NCI-H128 (cell line): ENCODE data around the gene TGFBI.

Experiments used
- DNase-seq: peaks from one replicate; lab custom pipeline; 2025; ENCODE audit not compliant: unreplicated experiment; lab: John Stamatoyannopoulos, UW

TGFBI gene

DNA sequence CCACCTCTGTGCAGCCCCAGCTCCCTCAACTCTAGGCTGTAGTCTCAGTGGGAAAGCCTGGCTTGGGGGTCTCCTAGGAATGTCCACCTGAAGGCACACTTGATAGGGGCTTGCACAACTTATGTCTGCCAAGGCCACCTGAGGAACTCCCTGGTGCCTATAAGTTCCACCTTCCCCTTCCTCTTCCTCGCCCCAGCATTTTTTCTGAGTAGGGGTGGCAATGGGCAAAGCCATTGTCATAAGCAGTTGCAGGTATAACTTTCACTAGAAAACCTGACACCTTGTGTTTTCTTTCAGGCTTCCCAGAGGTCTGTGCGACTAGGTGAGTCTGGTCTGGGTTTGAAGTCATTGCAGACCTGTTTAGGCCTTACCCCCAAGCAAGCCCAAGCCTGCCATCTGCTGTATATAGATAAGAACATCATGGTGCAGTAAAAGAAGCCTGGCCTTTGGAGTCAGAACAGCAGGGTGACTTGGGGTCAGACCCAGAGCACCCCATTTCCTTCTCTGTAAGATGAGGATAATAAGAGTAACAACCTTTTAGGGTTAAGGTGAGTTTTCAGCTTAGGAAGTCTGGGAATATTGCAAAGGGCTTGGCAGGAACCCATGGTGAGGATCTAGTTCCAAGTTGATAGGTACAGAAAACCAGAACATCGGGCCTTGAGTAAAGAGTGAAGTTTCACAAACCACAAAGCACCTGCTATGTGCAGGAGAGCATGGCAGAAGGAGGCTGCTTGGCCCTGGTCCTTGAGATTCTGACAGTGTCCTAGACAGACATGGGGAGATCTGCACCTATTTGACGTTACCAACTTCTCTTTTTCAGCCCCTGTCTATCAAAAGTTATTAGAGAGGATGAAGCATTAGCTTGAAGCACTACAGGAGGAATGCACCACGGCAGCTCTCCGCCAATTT, 33.8 kb downstream of the TGFBI start:
- no peak for DNase-seq

DNA sequence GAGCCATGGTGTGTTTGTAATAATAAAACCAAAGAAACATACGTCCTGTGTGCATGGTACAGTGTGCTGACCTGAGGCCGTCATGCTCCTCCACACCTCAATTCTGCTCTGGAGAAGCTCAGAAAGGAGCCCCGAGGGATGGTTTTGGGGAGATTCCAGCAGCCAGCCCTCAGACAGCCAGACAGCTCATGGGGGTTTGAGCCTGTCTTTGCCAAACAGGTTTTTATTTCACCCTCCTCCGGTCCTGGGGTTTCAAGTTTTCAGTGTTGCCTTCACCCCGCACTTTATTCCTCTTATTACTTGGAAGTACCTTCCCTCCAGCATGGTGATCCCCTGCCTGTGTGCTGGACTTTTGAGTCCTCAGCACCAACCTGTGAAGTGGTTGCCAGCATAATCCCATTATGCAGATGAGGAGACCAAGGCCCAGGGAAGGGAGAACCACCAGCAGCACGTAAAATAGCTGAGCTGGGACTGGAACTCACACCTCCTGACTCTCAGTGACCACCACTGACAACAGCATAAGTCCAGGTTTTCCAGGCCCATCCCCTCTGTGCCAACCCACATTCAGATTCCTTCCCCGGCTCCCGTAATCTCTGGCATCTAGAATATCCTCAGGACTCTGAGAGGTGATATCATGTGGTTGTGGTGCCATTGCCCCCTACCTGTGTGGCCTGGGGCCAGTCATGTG, 35.1 kb downstream of the TGFBI start:
- DNase-seq: no peak

DNA sequence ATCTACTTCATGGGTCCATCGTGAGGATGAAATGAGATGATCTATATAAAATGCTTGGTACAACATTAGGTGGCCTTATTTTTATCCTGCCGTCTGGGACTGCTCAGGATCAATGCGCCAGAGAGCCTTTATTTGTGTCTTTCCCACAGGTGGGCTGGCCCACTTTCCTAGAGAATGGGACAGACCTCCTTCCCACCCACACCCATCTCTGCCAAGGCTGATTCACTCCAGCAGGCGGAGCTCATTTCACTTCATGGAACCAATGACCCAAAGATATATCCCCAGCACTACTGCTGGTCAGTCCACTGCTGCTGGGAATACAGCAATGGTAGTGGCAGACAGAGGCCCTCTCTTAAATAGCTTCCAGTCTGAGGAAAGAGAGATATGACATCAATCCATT, 35.7 kb downstream of the TGFBI start:
- DNase-seq: no peak

DNA sequence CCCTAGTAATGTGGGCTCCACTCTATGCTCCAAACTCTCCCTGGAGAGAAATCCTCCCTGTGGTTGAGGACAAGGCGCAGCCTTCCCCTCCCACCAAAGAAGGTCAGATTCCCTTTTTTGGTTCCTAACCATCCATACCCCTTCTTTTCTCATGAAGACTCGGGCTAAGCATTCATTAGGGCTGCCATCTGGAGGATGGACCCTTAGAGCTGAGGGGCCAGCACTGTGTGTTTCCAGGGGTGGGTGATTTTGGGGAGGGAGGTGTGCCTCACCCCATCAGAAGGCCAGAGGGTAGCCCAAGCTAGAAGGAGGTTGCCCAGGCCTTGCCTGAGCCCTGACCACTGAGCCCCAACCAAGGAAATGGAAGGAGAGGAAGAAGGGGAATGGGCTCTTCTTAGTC, 36.8 kb downstream of the TGFBI start:
- DNase-seq: no peak

DNA sequence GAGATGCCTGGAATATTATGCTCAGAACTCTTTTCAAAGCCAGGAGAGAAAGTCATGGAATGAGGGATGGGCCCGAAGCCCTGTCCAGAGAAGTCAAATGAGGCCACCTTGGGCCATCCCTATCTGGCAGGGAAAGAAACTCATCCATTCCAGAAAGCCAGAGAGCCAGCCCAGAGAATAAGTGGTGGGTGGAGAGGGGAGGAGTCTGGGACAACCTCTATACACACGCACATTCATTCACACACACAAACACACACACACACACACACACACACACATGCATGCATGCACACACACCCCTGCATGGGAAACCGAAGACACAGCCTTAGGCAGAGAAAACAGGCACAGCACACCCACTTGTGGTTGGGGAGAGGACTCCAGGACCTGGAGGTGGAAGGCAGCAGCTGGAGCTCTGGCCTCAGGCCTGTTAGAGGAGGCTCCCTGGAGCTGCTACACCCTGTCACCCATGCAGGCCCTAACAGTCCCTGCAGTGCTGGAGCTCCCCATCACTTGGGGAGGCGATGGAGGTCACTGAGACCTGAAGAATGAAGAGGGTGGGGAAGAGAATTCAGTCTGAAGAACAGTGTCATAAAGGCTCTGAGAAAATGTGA, 38.0 kb downstream of the TGFBI start:
- no peak for DNase-seq

DNA sequence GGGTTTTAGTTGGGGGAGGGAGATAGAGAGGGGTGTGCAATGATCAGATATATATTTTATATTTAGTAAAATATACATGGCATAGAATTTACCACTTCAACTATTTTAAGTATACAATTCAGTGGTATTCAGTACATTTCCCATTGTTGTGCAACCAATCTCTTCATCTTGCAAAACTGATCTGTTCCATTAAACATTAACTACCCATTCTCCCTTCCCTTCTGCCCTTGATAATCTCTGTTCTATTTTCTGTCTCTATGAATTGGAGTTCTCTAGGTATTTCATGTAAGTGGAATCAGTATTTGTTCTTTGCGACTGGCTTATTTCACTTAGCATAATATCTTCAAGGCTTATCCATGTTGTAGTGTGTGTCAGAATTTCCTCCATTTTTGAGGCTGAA, 38.6 kb downstream of the TGFBI start:
- no peak for DNase-seq

DNA sequence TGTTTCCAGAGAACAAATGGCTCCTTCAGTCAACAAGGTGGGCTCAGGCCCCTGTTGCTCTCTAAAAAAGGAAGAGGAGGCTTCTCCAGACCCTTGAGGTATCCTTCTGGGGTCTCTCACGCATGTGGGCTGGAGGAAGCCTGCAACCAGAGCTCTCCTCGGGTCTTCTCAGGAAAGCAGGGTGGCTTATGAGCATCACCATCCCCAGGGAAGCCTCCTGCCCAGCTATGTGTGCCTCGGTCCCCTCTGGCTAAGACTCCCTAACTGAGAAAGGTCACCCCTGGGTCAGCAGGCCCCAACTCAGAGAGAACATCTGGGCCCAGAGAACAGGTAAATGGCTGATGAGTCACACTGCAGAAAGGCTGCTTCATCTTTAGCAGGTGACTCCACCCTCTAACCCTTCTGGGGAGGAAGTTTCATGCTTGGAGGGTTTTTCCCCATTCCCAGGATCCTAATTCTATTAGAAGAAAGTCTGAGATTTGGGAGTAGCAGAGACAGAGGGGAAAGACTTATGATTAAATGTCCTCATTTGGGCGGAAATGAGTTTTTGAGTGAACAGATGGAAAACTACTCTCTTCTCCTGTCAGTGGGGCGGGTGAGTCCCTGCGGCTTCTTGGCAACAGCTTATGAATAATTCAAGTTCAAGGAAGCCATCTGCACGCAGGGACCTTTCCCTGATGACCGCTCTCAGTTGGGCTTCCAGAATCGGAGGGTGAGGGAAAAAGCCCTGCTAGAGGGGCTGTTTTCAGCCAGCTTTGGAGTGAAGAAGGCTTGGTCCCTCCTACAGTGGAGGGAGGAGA, 41.9 kb downstream of the TGFBI start:
- no peak for DNase-seq

DNA sequence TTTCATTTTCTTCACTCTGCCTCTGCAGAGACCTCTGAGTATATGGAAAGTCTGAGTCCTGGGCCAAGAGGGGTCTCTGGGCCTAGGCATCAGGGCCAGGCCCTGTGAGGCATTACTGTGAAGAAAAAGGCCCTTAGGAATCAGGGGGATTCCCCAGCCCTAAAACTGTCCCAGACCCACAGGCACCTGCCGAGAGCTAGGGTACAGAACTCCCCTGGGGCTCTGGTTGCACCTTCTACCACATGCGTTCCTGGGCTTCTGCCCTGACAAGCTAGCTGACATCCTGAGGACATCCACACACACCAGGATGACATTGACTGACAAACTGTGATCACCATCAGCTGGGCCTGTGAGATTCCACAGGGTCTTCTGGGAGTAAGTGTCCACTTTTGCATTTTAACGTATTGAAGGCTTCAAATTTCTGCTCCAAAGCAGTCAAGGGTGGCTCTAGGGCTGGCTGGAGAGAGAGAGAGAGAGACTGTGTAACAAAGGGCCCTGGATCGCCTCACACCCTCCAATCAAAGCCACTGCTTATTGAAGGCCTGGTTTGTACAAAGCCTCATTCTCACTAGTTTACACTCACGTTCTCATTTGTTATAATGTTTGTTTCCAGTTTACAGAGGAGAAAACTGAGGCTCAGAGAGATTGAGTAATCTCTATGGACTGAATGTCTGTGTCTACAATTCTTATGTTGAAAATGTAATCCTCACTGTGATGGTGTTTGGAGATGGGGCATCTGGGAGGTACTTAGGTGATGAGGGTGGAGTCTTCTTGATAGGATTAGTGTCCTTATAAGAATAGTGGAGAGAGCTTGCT, 45.1 kb downstream of the TGFBI start:
- DNase-seq: no peak

DNA sequence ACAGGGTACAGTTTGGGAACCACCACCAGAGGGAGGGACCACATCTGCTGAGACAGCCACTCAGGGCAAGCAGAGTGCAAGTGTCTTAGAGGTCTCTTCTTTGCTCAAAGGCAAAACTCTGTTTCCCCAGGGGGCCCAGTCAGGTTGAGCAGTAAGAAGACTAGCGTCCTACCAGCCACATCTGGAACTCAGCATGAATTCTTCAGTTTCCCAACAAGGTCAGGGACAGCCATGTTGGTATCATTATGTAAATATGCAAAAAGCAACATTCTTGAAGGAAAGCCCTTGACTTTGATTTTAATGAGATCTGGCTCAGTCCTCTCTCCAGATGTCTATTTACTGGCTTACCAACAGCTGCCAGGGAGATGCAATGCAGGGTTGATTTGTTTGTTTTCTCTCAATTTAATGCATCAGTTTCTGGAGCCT, 46.7 kb downstream of the TGFBI start:
- DNase-seq: no peak

DNA sequence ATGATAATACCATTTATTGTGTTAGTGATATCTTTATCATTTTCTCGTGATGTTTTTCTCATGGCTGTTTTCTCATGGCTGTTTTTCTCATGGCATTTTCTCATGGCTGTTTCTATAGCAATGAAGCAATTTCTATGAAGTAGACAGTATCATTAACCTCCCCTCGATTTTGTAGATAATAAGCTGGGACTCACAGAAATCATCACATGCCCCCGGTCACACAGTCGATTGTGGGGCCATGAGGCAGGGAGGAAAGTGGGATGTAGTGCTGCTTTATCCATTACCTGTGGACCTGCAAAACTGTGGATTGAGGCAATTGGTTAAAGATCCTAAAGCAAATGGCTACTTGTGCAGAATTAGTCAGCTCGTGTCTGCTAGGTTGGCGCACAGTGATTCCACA, 47.3 kb downstream of the TGFBI start:
- no peak for DNase-seq

DNA sequence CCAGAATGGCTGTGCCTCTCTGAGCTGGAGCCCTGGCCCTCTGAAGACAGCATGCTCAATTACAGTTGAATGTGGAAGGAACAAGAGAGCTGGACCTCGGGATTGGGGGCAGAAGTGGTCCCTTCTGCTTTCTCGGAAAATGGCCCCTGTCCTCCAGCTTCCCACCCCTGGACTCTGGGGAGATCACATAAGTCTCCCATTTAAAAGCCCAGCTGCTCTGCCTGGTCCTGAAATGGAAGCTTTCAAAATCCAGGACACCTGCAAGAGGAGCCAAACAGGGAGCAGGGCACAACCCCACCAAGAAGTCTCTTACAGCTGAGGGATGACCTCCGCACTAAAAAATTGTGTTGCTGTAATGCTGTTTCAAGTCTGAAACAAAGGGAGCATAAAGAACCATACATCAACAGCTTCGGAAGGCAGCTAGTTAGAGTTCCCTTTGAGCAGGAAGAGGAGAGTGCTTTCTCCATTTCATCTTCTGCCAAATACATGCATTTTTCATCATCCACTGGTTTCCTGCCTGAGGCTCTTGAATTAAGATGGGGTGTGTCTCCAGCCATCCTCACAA, 48.2 kb downstream of the TGFBI start:
- DNase-seq: no peak

DNA sequence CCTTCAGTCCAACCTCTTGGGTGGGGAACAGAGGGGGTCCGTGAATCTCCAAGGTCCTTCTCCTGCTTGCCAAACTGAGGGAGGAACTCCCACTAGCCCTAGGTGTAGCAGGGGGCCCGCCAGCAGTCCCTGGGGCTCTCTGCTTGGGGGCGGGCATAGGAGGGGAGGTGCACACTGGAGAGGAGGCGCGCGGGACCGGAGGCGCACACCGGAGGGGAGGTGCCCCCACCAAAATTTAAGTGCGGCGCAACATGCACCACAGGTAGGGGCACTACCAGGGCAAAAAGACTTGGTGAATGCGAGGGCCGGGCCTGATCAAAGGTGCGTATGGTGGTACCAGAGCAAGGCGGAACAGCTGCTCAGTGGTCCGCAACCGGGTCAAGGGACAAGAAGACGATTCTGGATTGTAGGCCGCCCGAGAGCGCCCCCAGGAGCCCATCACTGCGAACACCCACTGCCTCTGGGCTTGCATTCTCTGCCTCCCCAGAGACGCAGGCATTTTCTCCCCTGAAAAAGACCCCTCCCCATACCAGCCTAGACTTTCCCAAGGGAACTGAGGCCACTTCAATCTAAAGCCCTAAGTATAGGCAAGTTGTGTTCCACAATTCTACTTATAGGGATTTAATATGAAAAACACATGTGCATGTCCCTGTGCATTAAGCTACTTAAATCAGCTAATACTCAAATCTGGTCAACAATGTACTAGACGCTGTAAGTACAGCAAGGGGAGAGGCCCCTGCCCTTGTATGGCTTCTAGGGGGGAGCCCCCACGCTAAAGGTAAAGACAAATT, 50.6 kb downstream of the TGFBI start:
- no peak for DNase-seq

DNA sequence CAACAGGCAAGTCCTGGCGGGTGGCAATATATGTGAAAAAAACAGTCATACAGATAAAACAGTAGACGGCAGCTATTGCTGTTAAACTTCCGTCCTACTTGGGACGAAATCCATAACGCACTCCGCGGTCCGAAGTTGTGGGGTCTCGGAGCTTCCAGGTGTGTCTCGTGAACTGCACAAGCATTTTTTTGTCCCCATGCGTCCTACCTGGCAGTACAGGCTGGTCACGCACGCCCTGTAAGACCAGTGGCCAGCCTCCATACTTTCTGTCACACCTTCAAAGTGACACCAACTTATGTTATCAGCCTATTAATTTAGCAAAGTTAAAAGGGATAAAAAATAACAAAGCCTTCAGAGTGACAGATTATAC, 51.3 kb downstream of the TGFBI start:
- DNase-seq: no peak

DNA sequence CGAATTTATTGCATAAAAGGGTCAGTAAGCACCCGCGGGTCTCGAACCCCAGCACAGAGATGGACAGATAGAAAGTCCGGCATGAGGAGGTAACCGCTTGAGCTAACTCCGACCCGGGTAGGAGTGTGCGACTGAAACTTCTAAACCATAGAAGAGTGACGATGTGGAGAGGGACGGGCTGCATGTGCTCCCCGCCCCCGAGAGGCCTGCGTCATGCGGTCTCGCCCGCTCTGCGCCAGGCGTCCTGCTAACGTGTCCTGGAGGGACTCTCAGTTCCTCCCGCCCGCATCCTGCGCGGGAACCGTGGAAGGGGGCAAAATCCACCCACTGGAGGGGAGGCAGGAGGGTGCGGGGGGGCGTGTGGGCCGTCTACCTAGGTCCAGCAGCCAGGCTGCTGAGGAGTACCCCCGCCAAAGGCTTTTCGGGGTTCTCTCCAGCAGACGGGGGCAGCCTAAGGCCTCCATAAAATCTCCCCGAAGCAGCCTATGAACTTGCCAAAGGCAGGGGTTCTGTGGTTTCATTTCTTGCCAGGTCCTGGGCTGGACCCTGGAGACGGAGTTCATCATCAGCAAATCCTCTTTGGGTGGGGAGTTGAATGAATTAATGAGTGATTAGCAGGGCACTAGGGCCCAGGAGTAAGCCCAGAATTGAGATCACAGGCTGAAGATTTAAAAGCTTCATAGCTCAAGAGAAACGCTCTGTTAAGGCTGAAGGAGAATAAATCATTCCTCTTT, 51.9 kb downstream of the TGFBI start:
- no peak for DNase-seq

DNA sequence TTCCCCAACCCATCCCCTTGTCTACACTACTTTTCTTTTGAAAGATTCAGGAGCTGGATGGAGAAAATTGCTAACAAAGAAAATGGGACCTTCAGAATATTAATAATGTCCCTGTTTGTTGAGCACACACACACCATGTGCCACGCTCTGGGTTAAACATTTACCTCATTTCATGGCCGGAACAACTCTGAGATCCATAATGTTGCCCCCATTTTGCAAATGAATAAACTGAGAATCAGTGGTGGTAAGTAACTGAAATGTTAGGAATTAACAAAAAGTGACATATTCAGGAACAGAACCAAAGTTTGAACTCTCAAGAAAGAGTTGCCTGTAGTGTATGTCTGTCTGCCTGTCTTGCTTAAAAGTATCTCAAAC, 52.4 kb downstream of the TGFBI start:
- DNase-seq: no peak

DNA sequence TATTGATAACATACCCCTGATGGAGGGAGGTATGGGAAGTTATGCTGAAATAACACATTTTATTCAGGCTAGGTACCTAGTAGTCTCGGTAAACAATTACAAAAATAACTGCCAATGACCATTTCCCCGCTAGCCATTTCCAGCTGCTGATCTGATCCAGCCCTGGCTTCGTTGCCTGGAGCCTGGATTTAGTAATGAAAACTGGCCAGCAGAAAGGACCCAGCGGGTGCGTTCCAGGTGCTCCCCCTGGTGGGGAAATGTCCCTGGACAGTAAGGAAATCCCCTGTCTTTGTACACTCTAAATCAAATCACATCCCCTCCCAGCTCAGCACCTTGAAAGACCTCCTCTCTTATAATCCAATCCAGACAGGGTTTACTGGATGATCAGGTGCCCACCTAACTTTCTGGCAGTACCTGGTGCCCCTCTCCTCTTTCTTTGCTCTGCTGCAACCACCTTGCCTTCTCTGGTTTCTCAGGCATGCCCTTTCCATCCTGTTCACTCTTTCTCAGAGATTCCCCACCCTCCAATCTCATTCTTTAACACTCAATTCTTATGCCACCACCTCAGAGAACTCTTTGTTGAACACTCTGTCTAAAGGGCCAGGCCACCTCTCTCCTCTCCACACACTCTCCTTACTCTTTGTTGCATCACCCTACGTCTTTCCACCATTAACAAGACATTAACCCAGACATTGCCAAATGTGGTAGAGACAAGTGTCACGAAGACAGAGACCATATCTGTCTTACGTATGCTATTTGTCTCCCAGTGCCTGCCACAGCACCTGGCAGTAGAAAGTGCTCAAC, 53.8 kb downstream of the TGFBI start:
- no peak for DNase-seq

DNA sequence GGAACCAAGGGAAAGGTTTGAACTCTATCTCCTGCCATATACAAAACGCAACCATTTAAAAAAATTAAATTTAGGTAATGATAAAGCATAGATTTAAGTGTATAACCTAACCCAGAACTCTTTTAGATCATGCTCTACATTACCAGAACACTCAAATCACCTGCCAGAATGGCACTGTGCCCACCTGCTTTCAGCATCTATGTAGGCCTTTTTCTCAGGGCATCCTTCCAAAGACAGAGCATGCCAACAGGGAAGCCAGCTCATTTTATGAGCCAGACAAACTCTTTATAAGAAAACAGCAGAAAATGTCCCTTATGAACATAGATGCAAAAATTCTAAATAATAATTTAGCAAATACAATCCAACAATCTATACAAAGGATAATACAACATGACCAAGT, 55.9 kb downstream of the TGFBI start:
- no peak for DNase-seq
